ENCODE results near the gene ATP1A2.

DNA sequence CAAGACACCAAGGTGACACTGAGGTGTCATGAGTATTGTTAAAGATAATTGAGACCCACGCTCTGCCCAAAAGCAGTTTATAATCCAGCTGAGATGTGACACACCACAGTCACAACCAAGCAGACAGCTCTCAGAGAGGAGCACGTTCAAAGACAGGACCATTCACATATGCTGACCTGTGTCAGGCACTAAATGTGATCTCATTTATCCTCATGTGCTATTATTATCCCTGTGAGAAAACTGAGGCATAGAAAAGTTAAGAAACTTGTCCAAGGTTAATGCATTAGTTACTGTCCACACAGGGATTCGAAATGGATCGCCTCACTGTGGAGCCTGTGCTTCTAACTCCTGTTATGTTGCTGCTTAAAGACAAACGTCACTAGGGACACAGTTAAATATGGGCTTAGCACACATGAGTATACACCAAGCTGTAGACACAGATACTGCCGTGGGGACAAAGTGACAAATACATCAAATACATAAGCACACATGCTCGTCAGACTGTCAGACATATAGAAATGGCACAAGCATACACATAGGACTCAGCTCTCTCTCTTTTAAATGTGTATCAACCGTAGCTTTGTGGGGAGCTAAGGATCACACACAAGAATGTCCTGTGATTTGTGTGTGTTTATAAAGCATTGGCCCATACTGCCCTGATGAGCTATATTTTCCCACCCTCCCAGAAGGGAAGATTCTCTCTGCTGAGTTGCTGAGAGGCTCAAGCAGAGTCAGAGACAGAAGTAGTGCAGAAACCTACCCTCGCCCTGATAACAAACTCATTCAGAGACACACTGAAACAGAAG lies 13.6 kb upstream of the ATP1A2 start:
- TF ChIP-seq, protein P1, sequence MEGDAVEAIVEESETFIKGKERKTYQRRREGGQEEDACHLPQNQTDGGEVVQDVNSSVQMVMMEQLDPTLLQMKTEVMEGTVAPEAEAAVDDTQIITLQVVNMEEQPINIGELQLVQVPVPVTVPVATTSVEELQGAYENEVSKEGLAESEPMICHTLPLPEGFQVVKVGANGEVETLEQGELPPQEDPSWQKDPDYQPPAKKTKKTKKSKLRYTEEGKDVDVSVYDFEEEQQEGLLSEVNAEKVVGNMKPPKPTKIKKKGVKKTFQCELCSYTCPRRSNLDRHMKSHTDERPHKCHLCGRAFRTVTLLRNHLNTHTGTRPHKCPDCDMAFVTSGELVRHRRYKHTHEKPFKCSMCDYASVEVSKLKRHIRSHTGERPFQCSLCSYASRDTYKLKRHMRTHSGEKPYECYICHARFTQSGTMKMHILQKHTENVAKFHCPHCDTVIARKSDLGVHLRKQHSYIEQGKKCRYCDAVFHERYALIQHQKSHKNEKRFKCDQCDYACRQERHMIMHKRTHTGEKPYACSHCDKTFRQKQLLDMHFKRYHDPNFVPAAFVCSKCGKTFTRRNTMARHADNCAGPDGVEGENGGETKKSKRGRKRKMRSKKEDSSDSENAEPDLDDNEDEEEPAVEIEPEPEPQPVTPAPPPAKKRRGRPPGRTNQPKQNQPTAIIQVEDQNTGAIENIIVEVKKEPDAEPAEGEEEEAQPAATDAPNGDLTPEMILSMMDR (IDR thresholded peaks at IDR 0.05; ENCODE audit: insufficient read depth, low read length, poor library complexity, severe bottlenecking): no peak
- TF ChIP-seq EZH2phosphoT487 (conservative IDR thresholded peaks at IDR 0.05; ENCODE audit: low read length): no peak

All from SU-DHL-6 (cell line).